IPS DF 6.9 (cell line): ENCODE measurements around the gene PROSER3.

Experiments
- DNase-seq: peaks from one replicate; pipeline ENCODE4 v3.0.0-alpha.2; 2013; ENCODE audit warnings: low read depth, low spot score
- H3K27ac ChIP-seq: one replicate; pipeline ENCODE4 v1.5.1; 2013; ENCODE audit warnings: low read length, control low read depth
- H3K27me3 ChIP-seq: 2 replicates; pipeline ENCODE4 v1.6.1; 2013; ENCODE audit warnings: mild to moderate bottlenecking, low read length; ENCODE audit not compliant: control insufficient read depth, insufficient read depth
- H3K36me3 ChIP-seq: 2 replicates; pipeline ENCODE4 v1.6.1; 2013; ENCODE audit warnings: low read length; ENCODE audit not compliant: control insufficient read depth, insufficient read depth
- H3K4me1 ChIP-seq: 2 replicates; pipeline ENCODE4 v1.6.1; 2013; ENCODE audit warnings: low read length; ENCODE audit not compliant: control insufficient read depth, insufficient read depth
- H3K4me3 ChIP-seq: 2 replicates; pipeline ENCODE4 v1.5.1; 2013; ENCODE audit warnings: mild to moderate bottlenecking, low read length
- H3K9me3 ChIP-seq: 2 replicates; pipeline ENCODE4 v1.6.1; 2013; ENCODE audit warnings: low read length, inconsistent platforms; ENCODE audit not compliant: control insufficient read depth, insufficient read depth
- WGBS: extraction: QIAGEN DNeasy Blood & Tissue Kit; methylation state at CpG from one replicate; pipeline ENCODE4 v1.1.7; 2013; ENCODE audit warnings: mixed read lengths, missing lambda C conversion rate; ENCODE audit not compliant: insufficient read length, insufficient coverage; 5-methylcytosine and 5-hydroxymethylcytosine counted together

The PROSER3 gene

DNA sequence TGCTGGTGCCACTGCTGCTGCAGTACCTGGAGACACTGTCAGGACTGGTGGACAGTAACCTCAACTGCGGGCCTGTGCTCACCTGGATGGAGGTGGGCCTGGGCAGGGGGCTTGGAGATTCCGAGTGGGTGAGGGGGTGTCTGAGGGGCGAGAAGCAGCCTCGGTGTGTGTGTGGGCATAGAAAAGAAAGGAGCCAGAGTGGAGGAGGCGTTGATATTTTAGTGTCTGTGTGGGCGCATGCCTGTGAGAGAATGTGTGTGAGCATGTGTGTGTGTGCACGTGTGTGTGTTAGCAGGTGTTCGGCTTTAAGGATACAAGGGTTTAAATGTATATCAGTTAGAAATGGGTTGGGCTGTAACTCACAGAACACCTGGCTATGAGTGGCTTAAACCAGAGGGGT, 21.1 kb downstream of the PROSER3 start:
- Histone ChIP-seq H3K9me3 (no peaks in the 10 kb centered on the region), H3K36me3 (no peaks in the 10 kb centered on the region; the same call in 1 of the 2 replicates), H3K27me3 (no peaks in the 10 kb centered on the region), H3K27ac (no peak overlapping the region), H3K4me1 (peaks cover 9% of the 10 kb centered on the region), H3K4me3 (no peak overlapping the region)
- DNase-seq: no peak
- no CpG with 5 or more reads among the region's 8 CpGs for WGBS

DNA sequence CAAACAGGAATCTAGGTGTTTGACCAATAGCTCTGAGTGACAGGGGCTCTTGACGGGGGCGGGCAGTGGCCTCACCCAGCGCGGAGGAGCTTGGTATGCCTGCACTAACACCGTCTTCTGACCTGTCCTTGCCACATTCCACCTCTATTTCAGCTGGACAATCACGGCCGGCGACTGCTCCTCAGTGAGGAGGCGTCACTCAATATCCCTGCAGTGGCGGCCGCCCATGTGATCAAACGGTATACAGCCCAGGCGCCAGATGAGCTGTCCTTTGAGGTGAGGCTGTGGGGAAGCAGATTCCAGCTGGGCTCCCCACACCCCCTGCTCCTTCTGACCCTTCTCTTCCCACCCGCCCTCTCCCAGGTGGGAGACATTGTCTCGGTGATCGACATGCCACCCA, 22.1 kb downstream of the PROSER3 start:
- H3K4me1 ChIP-seq: peaks cover 9% of the 10 kb centered on the region
- no peaks in the 10 kb centered on the region for H3K27me3 ChIP-seq
- no CpG with 5 or more reads among the region's 16 CpGs for WGBS
- H3K27ac ChIP-seq: no peak overlapping the region
- H3K4me3 ChIP-seq: no peak overlapping the region
- H3K9me3 ChIP-seq: no peaks in the 10 kb centered on the region
- H3K36me3 ChIP-seq: no peaks in the 10 kb centered on the region; the same call in 1 of the 2 replicates
- DNase-seq: no peak

DNA sequence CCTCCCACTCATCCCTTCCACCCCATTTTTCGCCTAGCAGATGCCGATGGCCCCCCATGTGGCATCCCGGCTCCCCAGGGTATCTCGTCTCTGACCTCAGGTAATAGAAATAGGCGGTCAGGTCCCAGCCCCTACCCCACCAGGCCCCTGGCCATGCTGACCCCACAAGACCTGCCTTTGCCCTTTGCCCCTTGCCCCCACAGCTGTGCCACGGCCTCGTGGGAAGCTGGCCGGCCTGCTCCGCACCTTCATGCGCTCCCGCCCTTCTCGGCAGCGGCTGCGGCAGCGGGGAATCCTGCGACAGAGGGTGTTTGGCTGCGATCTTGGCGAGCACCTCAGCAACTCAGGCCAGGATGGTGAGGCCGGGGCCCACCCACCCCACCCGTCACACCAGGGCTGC, 22.7 kb downstream of the PROSER3 start:
- Histone ChIP-seq H3K27ac (no peak overlapping the region), H3K27me3 (no peaks in the 10 kb centered on the region), H3K4me1 (peaks cover 11% of the 10 kb centered on the region), H3K4me3 (no peak overlapping the region), H3K9me3 (no peaks in the 10 kb centered on the region), H3K36me3 (no peaks in the 10 kb centered on the region; the same call in 1 of the 2 replicates)
- DNase-seq: no peak
- WGBS: no CpG with 5 or more reads among the region's 20 CpGs

DNA sequence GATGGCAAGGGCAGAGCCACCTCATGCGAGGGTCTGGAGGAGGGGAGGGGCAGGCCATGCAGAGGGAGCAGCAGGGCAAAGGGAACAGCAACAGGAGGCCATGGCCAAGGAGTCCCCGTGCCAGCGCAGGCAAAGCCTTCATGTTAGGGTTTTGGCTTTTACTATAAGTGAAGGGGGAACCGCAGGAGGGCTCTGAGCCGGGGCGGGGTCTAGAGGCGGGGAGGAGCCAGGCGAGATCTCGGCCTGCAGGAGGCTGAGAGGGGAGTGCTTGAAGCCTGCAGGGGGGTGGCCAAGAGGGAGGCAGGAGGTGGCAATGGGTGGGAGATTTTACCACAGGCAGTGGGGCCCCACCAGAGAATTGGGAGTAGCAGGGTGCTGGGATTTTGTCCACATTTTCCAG, 23.7 kb downstream of the PROSER3 start:
- no peak overlapping the region for H3K4me3 ChIP-seq

GRCh38 chr19:35782589-35782988, 24.6 kb downstream of the PROSER3 start:
- WGBS: no CpG with 5 or more reads among the region's 12 CpGs
- H3K36me3 ChIP-seq: no peaks in the 10 kb centered on the region; the same call in 1 of the 2 replicates
- no peak for DNase-seq
- H3K9me3 ChIP-seq: no peaks in the 10 kb centered on the region
- H3K4me3 ChIP-seq: no peak overlapping the region
- H3K27me3 ChIP-seq: no peaks in the 10 kb centered on the region
- no peak overlapping the region for H3K27ac ChIP-seq
- peaks cover 7% of the 10 kb centered on the region for H3K4me1 ChIP-seq

More for the DNA sequence above, 23.7 kb downstream of the PROSER3 start:
- DNase-seq: no peak
- Histone ChIP-seq H3K27me3 (no peaks in the 10 kb centered on the region), H3K27ac (no peak overlapping the region), H3K36me3 (no peaks in the 10 kb centered on the region; the same call in 1 of the 2 replicates), H3K9me3 (no peaks in the 10 kb centered on the region), H3K4me1 (peaks cover 10% of the 10 kb centered on the region)
- WGBS: no CpG with 5 or more reads among the region's 9 CpGs

GRCh38 chr19:35783469-35784434, 25.8 kb downstream of the PROSER3 start:
- Histone ChIP-seq H3K27ac (no peak overlapping the region), H3K27me3 (no peaks in the 10 kb centered on the region), H3K9me3 (no peaks in the 10 kb centered on the region), H3K4me1 (peaks cover 7% of the 10 kb centered on the region), H3K36me3 (no peaks in the 10 kb centered on the region; the same call in 1 of the 2 replicates), H3K4me3 (peak overlapping the region; percentile 26; the same call in 1 of the 2 replicates)
- no peak for DNase-seq
- no CpG with 5 or more reads among the region's 28 CpGs for WGBS

GRCh38 chr19:35784503-35785338, 26.7 kb downstream of the PROSER3 start:
- Histone ChIP-seq H3K27ac (no peak overlapping the region), H3K4me3 (peak overlapping the region; percentile 43)
- no CpG with 5 or more reads among the region's 45 CpGs for WGBS

GRCh38 chr19:35785339-35785627, 27.3 kb downstream of the PROSER3 start:
- peak overlapping the region; percentile 43; the same call in 1 of the 2 replicates for H3K4me3 ChIP-seq

More at GRCh38 chr19:35784503-35785338, 26.7 kb downstream of the PROSER3 start:
- no peaks in the 10 kb centered on the region; the same call in 1 of the 2 replicates for H3K36me3 ChIP-seq
- H3K9me3 ChIP-seq: no peaks in the 10 kb centered on the region
- peaks cover 7% of the 10 kb centered on the region for H3K4me1 ChIP-seq
- H3K27me3 ChIP-seq: no peaks in the 10 kb centered on the region
- no peak for DNase-seq

DNA sequence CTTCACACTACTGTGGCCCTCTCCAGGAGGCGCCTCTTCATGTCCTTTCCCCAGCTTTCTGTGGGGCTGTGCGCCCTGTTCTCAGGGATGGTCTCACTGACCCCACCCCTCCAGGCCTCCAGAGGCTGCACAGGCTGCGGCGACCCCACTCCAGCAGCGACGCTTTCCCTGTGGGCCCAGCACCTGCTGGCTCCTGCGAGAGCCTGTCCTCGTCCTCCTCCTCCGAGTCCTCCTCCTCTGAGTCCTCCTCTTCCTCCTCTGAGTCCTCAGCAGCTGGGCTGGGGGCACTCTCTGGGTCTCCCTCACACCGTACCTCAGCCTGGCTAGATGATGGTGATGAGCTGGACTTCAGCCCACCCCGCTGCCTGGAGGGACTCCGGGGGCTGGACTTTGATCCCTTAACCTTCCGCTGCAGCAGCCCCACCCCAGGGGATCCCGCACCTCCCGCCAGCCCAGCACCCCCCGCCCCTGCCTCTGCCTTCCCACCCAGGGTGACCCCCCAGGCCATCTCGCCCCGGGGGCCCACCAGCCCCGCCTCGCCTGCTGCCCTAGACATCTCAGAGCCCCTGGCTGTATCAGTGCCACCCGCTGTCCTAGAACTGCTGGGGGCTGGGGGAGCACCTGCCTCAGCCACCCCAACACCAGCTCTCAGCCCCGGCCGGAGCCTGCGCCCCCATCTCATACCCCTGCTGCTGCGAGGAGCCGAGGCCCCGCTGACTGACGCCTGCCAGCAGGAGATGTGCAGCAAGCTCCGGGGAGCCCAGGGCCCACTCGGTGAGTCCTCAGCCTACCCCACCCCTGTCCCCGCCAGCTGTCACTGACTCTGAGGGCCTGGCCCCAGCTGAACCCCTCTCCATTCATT, 28.6 kb downstream of the PROSER3 start:
- H3K27me3 ChIP-seq: no peaks in the 10 kb centered on the region
- no peak for DNase-seq
- peaks cover 6% of the 10 kb centered on the region for H3K4me1 ChIP-seq
- H3K4me3 ChIP-seq: no peak overlapping the region
- H3K36me3 ChIP-seq: no peaks in the 10 kb centered on the region; the same call in 1 of the 2 replicates
- no peak overlapping the region for H3K27ac ChIP-seq
- WGBS: no CpG with 5 or more reads among the region's 31 CpGs
- no peaks in the 10 kb centered on the region for H3K9me3 ChIP-seq

More at GRCh38 chr19:35785339-35785627, 27.3 kb downstream of the PROSER3 start:
- peaks cover 7% of the 10 kb centered on the region for H3K4me1 ChIP-seq
- H3K27me3 ChIP-seq: no peaks in the 10 kb centered on the region
- WGBS: no CpG with 5 or more reads among the region's 10 CpGs
- no peak for DNase-seq
- no peaks in the 10 kb centered on the region for H3K9me3 ChIP-seq
- no peak overlapping the region for H3K27ac ChIP-seq
- H3K36me3 ChIP-seq: no peaks in the 10 kb centered on the region; the same call in 1 of the 2 replicates
